Urinary bladder (tissue), 4 donors: Measurements from ENCODE around the gene DOCK4. TPM values are rescaled to one million over a fixed set of nuclear protein-coding genes. Genes with fewer than 3 reads are reported as not detected.

Source experiments
- DNase-seq: peaks from one replicate; pipeline ENCODE4 v3.0.0-alpha.2; 2015; ENCODE audit errors: extremely low spot score
- H3K27ac ChIP-seq: one replicate; pipeline ENCODE4 v1.5.1; 2013; ENCODE audit warnings: low read depth, mild to moderate bottlenecking, moderate library complexity
- H3K36me3 ChIP-seq: one replicate; pipeline ENCODE4 v1.6.1; 2013; ENCODE audit warnings: mild to moderate bottlenecking, moderate library complexity; ENCODE audit not compliant: insufficient read depth
- H3K4me1 ChIP-seq: one replicate; pipeline ENCODE4 v1.6.1; 2013; ENCODE audit warnings: mild to moderate bottlenecking, moderate library complexity; ENCODE audit not compliant: insufficient read depth
- H3K4me3 ChIP-seq: one replicate; pipeline ENCODE4 v1.5.1; 2013; ENCODE audit warnings: low read depth, low read length
- WGBS: extraction: QIAGEN DNeasy Blood & Tissue Kit; methylation state at CpG from one replicate; pipeline ENCODE4 v1.1.7; 2013; 5-methylcytosine and 5-hydroxymethylcytosine counted together
- polyA plus RNA-seq: library from polyadenylated mRNA; stranded (reverse); fragments of 200-250 nt; gene quantifications from one replicate; pipeline ENCODE4 v1.2.3, GENCODE V29; 2013
- total RNA-seq: library from RNA; depleted of rRNA; stranded (reverse); fragments of >200 nt; gene quantifications from one replicate; pipeline ENCODE4 v1.2.3, GENCODE V29; 2014
- donor health status: healthy with polysubstance abuse.
- donor health status: healthy.

Gene DOCK4
- total and polyA plus RNA-seq, 2 donors, result 5.9 to 46.5 TPM

DNA sequence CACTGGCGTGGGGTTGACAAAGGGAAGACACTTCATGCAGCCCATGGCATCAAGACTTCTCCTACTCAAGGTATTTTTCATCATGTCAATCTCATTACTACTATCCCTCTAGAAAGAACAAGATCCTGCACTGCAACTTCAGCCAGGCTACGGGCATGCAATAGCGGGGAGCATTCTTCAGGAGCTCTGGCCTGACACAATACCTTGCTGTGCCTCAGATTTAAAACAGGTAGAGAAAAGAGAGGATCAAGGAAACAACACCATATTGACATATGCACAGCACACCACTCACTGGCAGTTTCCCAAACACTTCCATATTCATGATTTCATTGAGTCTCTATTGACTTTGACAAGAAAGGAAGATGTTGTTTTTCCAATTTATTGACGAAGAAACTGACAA is 51.5 kb downstream of the DOCK4 start:
- Histone ChIP-seq H3K4me1 (no peaks in the 10 kb centered on the region), H3K36me3 (no peaks in the 10 kb centered on the region), H3K4me3 (no peak overlapping the region), H3K27ac (no peak overlapping the region)
- 92% methylated on average over 4 of the region's 4 CpGs for WGBS
- no peak for DNase-seq

DNA sequence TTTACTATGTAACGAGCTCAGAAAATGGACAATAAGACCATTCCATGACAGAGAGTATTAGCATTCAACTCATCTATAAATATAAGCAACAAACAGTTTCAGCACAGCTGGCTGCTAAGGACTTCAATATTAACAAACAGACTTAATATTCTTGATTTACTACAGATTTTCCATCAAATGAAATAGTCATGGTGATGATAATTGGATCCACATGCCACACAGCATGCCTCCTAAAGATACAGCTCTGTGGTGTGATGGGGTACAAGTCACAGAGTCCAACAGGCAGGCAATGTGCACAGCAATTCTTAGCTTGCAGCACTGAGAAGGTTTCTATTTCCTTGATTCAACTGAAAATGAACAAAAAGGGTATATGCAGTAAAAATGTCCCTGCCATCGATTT is 54.0 kb downstream of the DOCK4 start:
- Histone ChIP-seq H3K4me1 (no peaks in the 10 kb centered on the region), H3K36me3 (no peaks in the 10 kb centered on the region), H3K27ac (no peak overlapping the region), H3K4me3 (no peak overlapping the region)
- WGBS, result 84% methylated on average over 2 of the region's 2 CpGs
- no peak for DNase-seq

GRCh38 chr7:112150823-112151641 is 55.2 kb downstream of the DOCK4 start:
- H3K27ac ChIP-seq, result no peak overlapping the region
- H3K4me3 ChIP-seq, result no peak overlapping the region
- H3K4me1 ChIP-seq, result no peaks in the 10 kb centered on the region
- no peaks in the 10 kb centered on the region for H3K36me3 ChIP-seq
- DNase-seq, result no peak
- 71% methylated on average over 5 of the region's 5 CpGs for WGBS

- Histone ChIP-seq H3K36me3 (no peaks in the 10 kb centered on the region), H3K4me1 (no peaks in the 10 kb centered on the region), H3K4me3 (no peak overlapping the region), H3K27ac (no peak overlapping the region)
- no peak for DNase-seq
- WGBS, result 77% methylated on average over 2 of the region's 2 CpGs
These were observed 56.5 kb downstream of the DOCK4 start for GRCh38 chr7:112149734-112150133.

- 90% methylated on average over 2 of the region's 2 CpGs for WGBS
- DNase-seq, result no peak
These were observed 58.3 kb downstream of the DOCK4 start for GRCh38 chr7:112147793-112148361.

DNA sequence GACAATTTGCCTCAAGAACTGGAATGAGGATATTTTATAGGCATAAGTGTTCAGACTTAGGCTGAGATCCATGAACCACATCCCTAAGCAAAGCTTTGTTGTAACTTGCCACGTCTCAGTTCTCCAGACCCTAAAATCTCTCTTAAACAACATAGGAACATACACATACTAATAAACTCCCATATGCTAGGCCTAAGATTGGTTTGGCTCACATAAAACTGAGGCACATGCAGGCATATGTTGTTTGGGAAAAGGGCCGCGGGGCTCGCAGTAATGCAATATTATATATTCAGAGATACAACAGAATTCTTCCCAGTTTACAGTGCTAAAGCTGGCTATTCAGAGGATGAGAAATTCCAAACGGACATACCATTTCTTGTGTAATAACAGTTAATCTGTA is 61.0 kb downstream of the DOCK4 start:
- 78% methylated on average over 5 of the region's 5 CpGs for WGBS
- DNase-seq, result no peak
- H3K4me1 ChIP-seq, result no peaks in the 10 kb centered on the region
- H3K36me3 ChIP-seq, result no peaks in the 10 kb centered on the region
- no peak overlapping the region for H3K27ac ChIP-seq
- no peak overlapping the region for H3K4me3 ChIP-seq

More at GRCh38 chr7:112147793-112148361, 58.3 kb downstream of the DOCK4 start:
- H3K36me3 ChIP-seq, result no peaks in the 10 kb centered on the region
- no peaks in the 10 kb centered on the region for H3K4me1 ChIP-seq
- no peak overlapping the region for H3K4me3 ChIP-seq
- no peak overlapping the region for H3K27ac ChIP-seq

DNA sequence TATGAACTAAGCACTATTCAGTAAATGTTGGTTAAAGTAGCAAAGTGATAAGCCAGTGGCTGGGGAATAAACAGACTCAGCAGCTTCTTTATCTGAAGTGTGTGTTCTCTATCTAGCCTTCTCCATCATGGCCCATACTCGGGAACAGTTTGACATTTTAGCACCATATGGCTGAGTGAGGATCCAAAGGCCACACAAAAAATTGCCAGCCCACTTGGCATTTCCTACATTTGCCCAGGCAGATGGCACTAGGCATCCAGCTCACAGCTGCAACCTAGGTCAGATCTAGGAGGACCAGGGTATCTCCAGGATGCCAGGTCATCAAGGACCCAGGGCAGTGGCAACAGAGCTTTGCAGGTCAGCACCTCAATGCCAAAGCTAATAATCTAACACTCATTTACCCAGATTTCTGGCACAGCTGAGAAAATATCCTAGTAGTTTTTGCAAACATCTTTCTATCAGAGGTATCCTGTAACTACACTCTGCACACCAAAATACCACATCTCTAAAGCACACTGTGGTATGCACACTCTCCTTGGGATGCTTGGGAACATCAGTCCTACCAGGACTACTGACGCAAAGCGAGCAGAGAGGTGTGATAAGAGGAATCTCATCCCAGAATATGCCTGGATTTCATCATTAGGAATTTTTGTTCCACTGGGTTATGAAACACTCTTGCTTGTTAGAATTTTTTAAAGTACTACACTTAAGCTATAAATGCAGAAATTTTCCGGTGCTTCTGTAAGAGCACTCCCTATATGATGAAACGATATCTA is 61.7 kb downstream of the DOCK4 start:
- H3K27ac ChIP-seq, result no peak overlapping the region
- no peaks in the 10 kb centered on the region for H3K36me3 ChIP-seq
- no peaks in the 10 kb centered on the region for H3K4me1 ChIP-seq
- 81% methylated on average over 5 of the region's 5 CpGs for WGBS
- DNase-seq, result no peak
- no peak overlapping the region for H3K4me3 ChIP-seq

- Histone ChIP-seq H3K4me3 (no peak overlapping the region), H3K36me3 (no peaks in the 10 kb centered on the region), H3K4me1 (no peaks in the 10 kb centered on the region), H3K27ac (no peak overlapping the region)
- WGBS, result 47% methylated on average over 4 of the region's 4 CpGs
- no peak for DNase-seq
These were observed 62.6 kb downstream of the DOCK4 start for GRCh38 chr7:112143582-112143981.

- no peak overlapping the region for H3K4me3 ChIP-seq
- no peak for DNase-seq
- H3K27ac ChIP-seq, result no peak overlapping the region
- no peaks in the 10 kb centered on the region for H3K4me1 ChIP-seq
- H3K36me3 ChIP-seq, result no peaks in the 10 kb centered on the region
- WGBS, result 71% methylated on average over 3 of the region's 3 CpGs
These were observed 63.1 kb downstream of the DOCK4 start for GRCh38 chr7:112143136-112143535.

GRCh38 chr7:112140600-112140999 is 65.6 kb downstream of the DOCK4 start:
- no peak for DNase-seq
- no peak overlapping the region for H3K4me3 ChIP-seq
- H3K4me1 ChIP-seq, result no peaks in the 10 kb centered on the region
- WGBS, result 42% methylated on average over 3 of the region's 3 CpGs
- no peaks in the 10 kb centered on the region for H3K36me3 ChIP-seq
- no peak overlapping the region for H3K27ac ChIP-seq

DNA sequence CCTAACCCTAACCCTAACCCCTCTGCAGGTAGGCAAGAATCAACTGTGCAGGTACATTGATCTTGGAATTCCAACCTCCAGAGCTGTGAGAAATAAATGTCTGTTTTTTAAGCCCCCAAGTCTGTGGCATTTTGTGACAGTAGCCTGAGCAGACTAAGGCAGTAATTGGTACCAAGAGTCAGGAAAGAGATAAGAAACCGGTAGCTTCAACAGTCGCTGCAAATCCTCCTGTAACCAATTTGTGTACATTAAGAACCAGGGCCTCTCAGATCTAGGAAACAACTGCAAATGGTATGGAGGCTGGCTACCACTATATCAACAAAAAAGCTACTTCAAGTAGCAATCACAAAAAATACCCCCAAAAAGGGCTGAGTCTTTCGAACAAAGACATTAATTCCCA is 67.3 kb downstream of the DOCK4 start:
- H3K27ac ChIP-seq, result no peak overlapping the region
- DNase-seq, result no peak
- 96% methylated on average over 3 of the region's 3 CpGs for WGBS
- H3K4me3 ChIP-seq, result no peak overlapping the region
- H3K4me1 ChIP-seq, result no peaks in the 10 kb centered on the region
- H3K36me3 ChIP-seq, result no peaks in the 10 kb centered on the region

GRCh38 chr7:112138325-112138852 is 67.8 kb downstream of the DOCK4 start:
- no peak for DNase-seq
- Histone ChIP-seq H3K36me3 (no peaks in the 10 kb centered on the region), H3K27ac (no peak overlapping the region), H3K4me3 (no peak overlapping the region), H3K4me1 (no peaks in the 10 kb centered on the region)
- 87% methylated on average over 3 of the region's 3 CpGs for WGBS

DNA sequence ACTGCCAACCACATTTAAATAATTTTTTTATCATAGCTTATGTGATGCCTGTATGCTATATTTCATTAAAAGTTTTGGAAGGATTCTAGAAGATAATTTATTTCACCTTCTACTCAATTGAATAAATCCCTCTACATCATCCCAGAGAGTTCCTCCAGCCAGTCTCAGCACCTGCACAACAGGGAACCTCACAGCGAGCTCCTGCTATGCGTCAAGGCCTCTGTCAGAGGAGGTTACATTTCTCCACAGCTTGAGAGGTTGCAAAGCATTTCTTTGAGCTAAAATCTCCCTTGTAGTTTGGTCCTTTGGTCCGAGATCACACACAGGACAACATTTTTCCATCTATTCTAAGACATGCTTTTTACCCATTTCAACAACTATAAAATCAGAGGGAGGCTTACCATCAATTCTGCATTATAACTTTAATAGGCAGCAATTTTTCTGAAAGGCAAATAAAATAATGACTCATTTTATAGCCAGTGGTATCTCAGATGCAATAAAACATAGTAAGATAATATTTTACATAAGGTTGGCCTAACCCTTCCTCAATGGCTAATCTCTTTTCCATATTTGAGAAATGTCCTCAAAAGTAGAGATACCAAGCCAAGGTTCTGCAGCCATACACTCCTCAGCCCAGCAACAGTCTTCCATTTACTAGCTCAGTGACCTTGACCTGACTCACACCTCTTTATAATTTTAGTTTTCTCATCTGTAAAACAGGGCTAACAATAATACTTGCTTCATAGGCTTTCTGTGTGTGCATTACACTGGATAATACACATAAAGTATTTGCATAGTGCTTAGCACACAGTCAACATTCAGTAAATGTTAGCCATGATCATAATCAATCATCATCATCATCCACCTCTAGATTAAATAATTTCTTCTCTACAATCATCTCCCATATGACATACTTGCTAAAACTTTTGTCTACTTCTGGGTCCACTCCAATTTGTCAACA is 68.8 kb downstream of the DOCK4 start:
- Histone ChIP-seq H3K36me3 (no peaks in the 10 kb centered on the region), H3K27ac (no peak overlapping the region), H3K4me3 (no peak overlapping the region), H3K4me1 (no peaks in the 10 kb centered on the region)
- no peak for DNase-seq
- WGBS, result 76% methylated on average over 3 of the region's 3 CpGs
